GM12873 (cell line): ENCODE measurements around the gene MAP3K5.

Source experiments
- TF ChIP-seq, protein P1 (sequence below): IDR thresholded peaks from 2 replicates; pipeline ENCODE4 v1.5.1; 2012; ENCODE audit warnings: low read depth, mild to moderate bottlenecking, moderate library complexity, low read length, control low read depth; ENCODE audit not compliant: insufficient read depth; ENCODE audit errors: missing control alignments

MAP3K5 gene

DNA sequence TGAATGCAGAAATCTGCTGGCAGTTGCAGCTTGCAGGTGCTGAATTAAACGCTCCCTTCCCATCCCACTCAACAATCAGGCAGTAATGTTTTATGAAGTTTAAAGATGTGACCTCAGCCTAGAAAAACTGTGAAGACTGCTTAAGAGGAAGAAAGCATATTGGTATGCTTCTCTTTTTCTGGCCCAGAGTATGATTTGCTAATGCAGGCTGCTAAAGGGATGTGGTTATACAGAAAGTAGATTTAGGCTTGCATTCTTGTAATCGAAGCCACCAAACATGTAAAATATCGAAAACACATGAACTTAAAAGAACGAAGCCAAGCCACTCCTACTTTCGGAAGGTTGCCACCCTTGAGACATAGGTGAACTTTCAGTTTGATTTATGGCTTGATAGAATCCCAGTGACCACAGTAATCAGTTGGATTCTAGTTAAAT lies 40.7 kb downstream of the MAP3K5 start:
- TF ChIP-seq, protein P1, sequence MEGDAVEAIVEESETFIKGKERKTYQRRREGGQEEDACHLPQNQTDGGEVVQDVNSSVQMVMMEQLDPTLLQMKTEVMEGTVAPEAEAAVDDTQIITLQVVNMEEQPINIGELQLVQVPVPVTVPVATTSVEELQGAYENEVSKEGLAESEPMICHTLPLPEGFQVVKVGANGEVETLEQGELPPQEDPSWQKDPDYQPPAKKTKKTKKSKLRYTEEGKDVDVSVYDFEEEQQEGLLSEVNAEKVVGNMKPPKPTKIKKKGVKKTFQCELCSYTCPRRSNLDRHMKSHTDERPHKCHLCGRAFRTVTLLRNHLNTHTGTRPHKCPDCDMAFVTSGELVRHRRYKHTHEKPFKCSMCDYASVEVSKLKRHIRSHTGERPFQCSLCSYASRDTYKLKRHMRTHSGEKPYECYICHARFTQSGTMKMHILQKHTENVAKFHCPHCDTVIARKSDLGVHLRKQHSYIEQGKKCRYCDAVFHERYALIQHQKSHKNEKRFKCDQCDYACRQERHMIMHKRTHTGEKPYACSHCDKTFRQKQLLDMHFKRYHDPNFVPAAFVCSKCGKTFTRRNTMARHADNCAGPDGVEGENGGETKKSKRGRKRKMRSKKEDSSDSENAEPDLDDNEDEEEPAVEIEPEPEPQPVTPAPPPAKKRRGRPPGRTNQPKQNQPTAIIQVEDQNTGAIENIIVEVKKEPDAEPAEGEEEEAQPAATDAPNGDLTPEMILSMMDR, result no peak

DNA sequence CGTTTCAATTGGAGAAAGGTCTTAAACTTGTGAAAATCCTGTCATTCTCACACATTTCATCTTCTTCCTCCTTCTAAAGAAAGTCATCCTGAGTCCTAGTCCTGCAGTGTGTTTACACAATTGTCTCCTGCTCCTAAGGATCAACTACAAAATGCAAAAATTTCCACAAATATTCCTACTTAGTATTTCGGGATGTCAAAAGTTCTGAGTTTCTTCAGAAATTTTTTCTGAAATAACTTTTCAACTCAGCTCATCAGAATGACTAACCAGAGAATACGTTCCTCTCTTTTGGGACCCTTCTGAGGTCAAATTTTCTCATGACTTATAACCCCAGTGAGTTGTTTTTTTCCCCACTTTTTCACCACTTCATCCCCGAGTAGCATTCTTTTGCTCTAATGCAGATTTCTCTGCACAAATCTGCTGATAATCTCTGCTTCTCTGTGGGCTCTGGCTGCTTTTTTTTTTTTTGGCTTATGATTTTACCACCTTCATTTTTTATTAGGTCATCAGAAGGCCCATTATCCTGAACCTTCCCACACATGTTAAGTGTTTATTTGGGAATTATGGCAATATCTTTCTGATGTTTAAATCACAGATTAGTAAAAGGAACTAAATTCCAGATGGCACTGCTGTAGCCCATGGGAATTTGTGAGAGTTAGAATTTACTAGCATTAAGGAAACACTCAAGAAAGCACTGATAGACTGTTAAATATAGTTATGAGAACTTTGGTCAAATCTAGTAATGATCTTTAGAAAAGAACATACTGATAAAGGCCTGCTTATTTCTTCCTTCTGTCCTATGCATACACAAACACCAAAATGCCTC lies 41.4 kb downstream of the MAP3K5 start:
- TF ChIP-seq, protein P1, result no peak

DNA sequence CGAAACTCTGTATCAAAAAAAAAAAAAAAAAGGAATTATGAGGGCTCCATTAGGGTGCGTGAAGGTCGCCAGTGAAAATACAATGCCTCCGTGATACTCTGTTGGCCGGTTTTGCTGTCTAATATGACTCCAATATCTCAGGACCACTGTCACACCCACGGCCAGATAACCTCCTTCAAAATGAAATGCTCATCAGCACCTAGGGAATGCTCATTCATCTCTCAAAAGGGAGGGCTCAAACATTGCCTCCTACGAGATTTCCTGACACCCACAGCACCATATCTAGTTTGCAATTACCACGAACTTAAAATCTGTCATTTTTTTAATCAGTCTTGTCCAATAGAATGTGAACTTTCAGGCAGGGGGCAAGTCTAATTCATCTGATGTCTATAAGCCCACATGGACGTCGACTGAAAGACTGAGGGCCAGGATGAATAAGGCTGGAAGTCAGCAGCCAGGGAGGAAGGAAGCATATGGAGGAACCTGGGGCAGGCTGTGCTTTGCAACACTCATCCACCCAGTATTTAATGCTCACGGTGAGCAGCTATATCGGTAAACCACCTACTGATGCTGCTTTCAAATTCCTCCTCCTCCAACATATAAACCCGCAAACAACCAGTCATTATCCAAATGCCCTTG lies 42.8 kb downstream of the MAP3K5 start:
- TF ChIP-seq, protein P1, result no peak

DNA sequence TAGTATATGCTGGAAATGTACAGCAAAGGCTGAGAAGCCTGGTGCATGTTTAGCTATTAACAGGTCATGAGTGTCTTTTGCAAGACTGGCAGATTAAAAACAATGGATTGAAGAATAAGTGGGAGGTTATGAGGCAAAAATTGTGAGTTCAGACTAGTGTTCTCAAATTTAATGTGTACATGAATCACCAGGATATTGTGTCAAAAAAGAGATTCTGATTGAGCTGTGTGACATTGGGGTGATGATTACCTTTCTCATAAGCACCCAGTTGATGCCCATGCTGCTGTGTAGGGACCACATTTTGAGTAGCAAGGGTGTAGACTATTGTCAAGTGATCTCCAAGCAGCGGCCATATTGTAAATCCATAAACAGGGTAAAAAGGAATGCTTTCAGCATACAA lies 44.8 kb downstream of the MAP3K5 start:
- TF ChIP-seq, protein P1, result no peak

DNA sequence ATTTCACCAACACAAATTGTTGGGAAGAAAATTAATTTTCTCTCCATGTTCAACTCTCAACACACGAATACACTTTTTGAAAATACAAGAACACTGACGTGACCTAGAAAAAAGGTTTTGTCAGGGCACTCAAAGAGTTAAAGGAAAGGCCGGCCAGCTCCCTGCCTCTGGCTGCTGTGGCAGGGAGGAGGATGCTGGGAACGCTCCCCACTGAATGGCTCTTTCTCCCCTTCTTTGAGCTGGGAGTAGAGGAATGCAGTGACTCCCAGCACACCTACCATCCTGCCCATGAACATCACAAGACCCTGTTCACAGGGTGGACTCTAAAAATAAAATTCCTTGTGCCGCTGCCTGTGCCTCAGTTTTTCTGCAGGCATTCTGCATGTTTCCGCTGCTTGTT lies 47.0 kb downstream of the MAP3K5 start:
- TF ChIP-seq, protein P1, result no peak

DNA sequence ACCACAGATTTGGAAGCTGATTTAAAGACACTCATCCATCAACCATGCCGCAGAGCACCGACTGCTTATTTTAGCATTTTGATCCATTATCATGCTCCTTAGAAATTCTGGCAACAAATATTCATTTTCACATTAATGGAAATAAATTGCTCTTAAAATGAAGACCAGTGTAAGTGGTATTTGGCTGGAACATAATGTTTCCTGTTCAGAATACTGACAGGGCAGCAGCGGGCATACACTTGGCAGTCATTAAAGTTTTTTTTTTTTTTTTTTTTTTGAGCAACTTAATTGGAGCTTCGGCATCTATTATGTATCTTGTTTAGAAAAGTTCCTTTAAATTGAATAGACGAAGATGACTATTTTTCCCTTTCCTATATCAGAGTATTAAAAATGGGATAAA lies 47.4 kb downstream of the MAP3K5 start:
- TF ChIP-seq, protein P1, result no peak

DNA sequence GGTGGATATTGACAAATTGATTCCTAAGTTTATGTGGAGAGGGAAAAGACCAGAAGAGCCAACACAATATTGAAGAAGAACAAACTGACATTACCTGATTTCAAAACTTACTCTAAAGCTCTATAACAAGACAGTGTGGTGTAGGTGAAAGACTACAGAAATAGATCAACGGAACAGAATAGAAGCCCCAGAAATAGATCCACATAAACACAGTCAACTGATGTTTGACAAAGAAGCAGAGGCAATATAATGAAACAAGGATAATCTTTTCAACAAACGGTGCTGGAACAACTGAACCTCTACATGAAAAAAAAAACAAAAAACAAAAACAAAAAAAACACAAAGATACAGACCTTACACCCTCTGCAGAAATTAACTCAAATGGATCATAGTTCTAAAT lies 50.2 kb downstream of the MAP3K5 start:
- TF ChIP-seq, protein P1, result no peak
